Measurements from ENCODE around the gene SSBP3.

GRCh38 chr1:54335755-54336108 is 70.5 kb downstream of the SSBP3 start:
- no peak for TF ChIP-seq EZH2 (IDR thresholded peaks at IDR 0.05; ENCODE audit: borderline replicate concordance, low read depth, low read length, severe bottlenecking)
- no peak for TF ChIP-seq CTCF (IDR thresholded peaks at IDR 0.05; ENCODE audit: borderline replicate concordance, extremely low read depth, low read length, poor library complexity, severe bottlenecking)

Measured in DND-41 (cell line).